GM12891 (cell line): ENCODE data around the gene CNGB1.

Source experiments
- POLR2A ChIP-seq: IDR thresholded peaks from 2 replicates; pipeline ENCODE4 v1.6.1; 2011; ENCODE audit warnings: low read depth, low read length, control low read depth
- POU2F2 ChIP-seq: IDR thresholded peaks from 2 replicates; pipeline ENCODE4 v1.6.1; 2011; ENCODE audit warnings: low read depth, mild to moderate bottlenecking, control low read depth, low read length, moderate library complexity

- TF ChIP-seq POLR2A (no peak), POU2F2 (no peak)
Measured at GRCh38 chr16:57862698-57863433, 108.1 kb downstream of the CNGB1 start.
